ENCODE measurements around the gene PSMD5. TPM values are rescaled to one million over a fixed set of nuclear protein-coding genes. Genes with fewer than 3 reads are reported as not detected.

The PSMD5 gene
- total RNA-seq, 1 donor, result 49.4 TPM

GRCh38 chr9:120864719-120865118 lies 22.0 kb upstream of the PSMD5 start:
- TF ChIP-seq CTCF (IDR thresholded peaks at IDR 0.05; ENCODE audit: insufficient read depth, low read length), result no peak
- H3K4me3 ChIP-seq (ENCODE audit: low read depth, low read length), result no peak overlapping the region
- no peak for DNase-seq (ENCODE audit: low read depth)

GRCh38 chr9:120863833-120864232 lies 21.1 kb upstream of the PSMD5 start:
- no peak for TF ChIP-seq CTCF (IDR thresholded peaks at IDR 0.05; ENCODE audit: insufficient read depth, low read length)
- no peak for DNase-seq (ENCODE audit: low read depth)
- H3K4me3 ChIP-seq (ENCODE audit: low read depth, low read length), result no peak overlapping the region

- no peak for TF ChIP-seq CTCF (IDR thresholded peaks at IDR 0.05; ENCODE audit: insufficient read depth, low read length)
- DNase-seq (ENCODE audit: low read depth), result no peak
- H3K4me3 ChIP-seq (ENCODE audit: low read depth, low read length), result no peak overlapping the region
Measured at GRCh38 chr9:120862452-120862851, 19.7 kb upstream of the PSMD5 start.

DNA sequence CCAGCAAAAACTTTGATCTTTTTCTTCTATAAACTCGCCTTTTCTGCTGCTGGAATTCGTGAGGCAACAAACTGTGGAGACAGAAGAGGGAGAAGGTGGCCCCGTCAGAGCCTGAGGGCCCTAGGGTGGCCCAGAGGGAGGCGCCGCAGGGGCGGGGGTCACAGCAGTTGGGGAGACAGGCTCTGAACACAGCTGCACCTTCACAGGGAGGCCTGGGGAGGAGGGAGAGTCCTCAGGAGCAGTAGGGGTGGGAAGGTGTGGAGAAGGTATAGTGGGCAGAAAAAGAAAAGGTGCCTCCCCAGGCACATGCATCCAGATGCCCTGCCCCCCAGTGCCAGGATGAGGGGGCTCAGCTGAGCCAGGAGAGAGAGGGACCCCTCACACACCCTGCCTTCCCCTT lies 19.2 kb upstream of the PSMD5 start:
- no peak for DNase-seq (ENCODE audit: low read depth)
- H3K4me3 ChIP-seq (ENCODE audit: low read depth, low read length), result no peak overlapping the region
- TF ChIP-seq CTCF (IDR thresholded peaks at IDR 0.05; ENCODE audit: insufficient read depth, low read length), result no peak

DNA sequence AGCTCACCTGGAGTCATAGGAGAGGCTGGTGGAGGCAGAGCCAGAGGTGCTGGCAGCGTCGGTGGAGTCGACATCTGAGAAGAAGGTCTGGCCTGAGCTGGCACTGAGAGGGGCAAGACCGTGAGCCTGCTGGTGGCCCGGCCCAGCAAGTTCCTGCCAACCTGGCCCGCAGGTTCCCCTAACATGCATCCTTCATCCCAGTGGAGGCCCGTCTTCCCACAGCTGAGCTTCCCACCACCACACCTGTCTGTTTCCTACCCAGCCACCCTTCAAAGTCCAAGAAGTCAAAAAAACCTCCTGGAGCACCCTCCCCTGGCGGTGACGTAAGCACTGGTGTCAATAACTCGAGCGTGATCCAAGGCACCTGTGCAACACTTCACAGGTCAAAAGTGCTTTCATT lies 17.4 kb upstream of the PSMD5 start:
- DNase-seq (ENCODE audit: low read depth), result no peak
- TF ChIP-seq CTCF (IDR thresholded peaks at IDR 0.05; ENCODE audit: insufficient read depth, low read length), result no peak
- H3K4me3 ChIP-seq (ENCODE audit: low read depth, low read length), result no peak overlapping the region

- no peak for DNase-seq (ENCODE audit: low read depth)
- no peak overlapping the region for H3K4me3 ChIP-seq (ENCODE audit: low read depth, low read length)
- TF ChIP-seq CTCF (IDR thresholded peaks at IDR 0.05; ENCODE audit: insufficient read depth, low read length), result no peak
Measured at GRCh38 chr9:120859361-120859760, 16.6 kb upstream of the PSMD5 start.

GRCh38 chr9:120857902-120858301 lies 15.2 kb upstream of the PSMD5 start:
- TF ChIP-seq CTCF (IDR thresholded peaks at IDR 0.05; ENCODE audit: insufficient read depth, low read length), result no peak
- no peak for DNase-seq (ENCODE audit: low read depth)
- no peak overlapping the region for H3K4me3 ChIP-seq (ENCODE audit: low read depth, low read length)

Measured in fibroblast of the aortic adventitia (primary cell).